Suprapubic skin (tissue), 4 donors: ENCODE data around the gene PAGR1. TPM values are rescaled to one million over a fixed set of nuclear protein-coding genes. Genes with fewer than 3 reads are reported as not detected.

Experiments used
- DNase-seq, 2 donors: peaks; one replicate each; pipeline ENCODE4 v3.0.0-alpha.2; 2019; ENCODE audit warnings: low spot score in 2 of 2
- H3K27ac ChIP-seq: fragments of 200-600 bp; sonication (generic); one replicate; pipeline ENCODE4 v1.5.1; 2019
- H3K27me3 ChIP-seq: fragments of 200-600 bp; sonication (generic); one replicate; pipeline ENCODE4 v1.5.1; 2019
- H3K36me3 ChIP-seq: fragments of 200-600 bp; sonication (generic); one replicate; pipeline ENCODE4 v1.5.1; 2019
- H3K4me1 ChIP-seq: fragments of 200-600 bp; sonication (generic); one replicate; pipeline ENCODE4 v1.5.1; 2019
- H3K4me3 ChIP-seq: fragments of 200-600 bp; sonication (generic); one replicate; pipeline ENCODE4 v1.5.1; 2019; ENCODE audit warnings: mild to moderate bottlenecking
- H3K9me3 ChIP-seq: fragments of 200-600 bp; sonication (generic); one replicate; pipeline ENCODE4 v1.5.1; 2019
- EP300 ChIP-seq: sonication (generic); formaldehyde crosslinking; IDR thresholded peaks from one replicate; pipeline ENCODE4 v1.6.1; 2017; ENCODE audit warnings: antibody characterized with exemption
- POLR2A ChIP-seq, 2 donors: fragments of 450-650 bp; IDR thresholded peaks; one replicate each; pipeline ENCODE4 v1.6.1; 2017; ENCODE audit warnings: antibody characterized with exemption in 2 of 2, mild to moderate bottlenecking in 2 of 2, moderate library complexity in 2 of 2
- POLR2AphosphoS5 ChIP-seq, 3 donors: sonication (generic); formaldehyde crosslinking; IDR thresholded peaks; one replicate each; pipeline ENCODE4 v1.6.1; 2017; ENCODE audit warnings: antibody characterized with exemption in 3 of 3
- WGBS: methylation state at CpG from one replicate; pipeline ENCODE4 v1.1.5; 2018; 5-methylcytosine and 5-hydroxymethylcytosine counted together
- total RNA-seq, 4 donors: library from RNA; depleted of rRNA; stranded (reverse); fragments of >200 nt; gene quantifications; one replicate each; pipeline ENCODE4 v1.1.0, GENCODE V29; 2016
- TF ChIP-seq, protein P1 (sequence below), 2 donors: fragments of 200-600 bp in 1 of 2; fragments of 450-650 bp in 1 of 2; sonication (generic) in 1 of 2; IDR thresholded peaks; one replicate each; pipeline ENCODE4 v1.5.1; 2016 to 2019; ENCODE audit warnings: antibody characterized with exemption in 2 of 2, mild to moderate bottlenecking in 1 of 2, moderate library complexity in 1 of 2

The PAGR1 gene
- total RNA-seq, 4 donors from 2014 or later, result 23.3 to 35.2 (median 23.8) TPM

DNA sequence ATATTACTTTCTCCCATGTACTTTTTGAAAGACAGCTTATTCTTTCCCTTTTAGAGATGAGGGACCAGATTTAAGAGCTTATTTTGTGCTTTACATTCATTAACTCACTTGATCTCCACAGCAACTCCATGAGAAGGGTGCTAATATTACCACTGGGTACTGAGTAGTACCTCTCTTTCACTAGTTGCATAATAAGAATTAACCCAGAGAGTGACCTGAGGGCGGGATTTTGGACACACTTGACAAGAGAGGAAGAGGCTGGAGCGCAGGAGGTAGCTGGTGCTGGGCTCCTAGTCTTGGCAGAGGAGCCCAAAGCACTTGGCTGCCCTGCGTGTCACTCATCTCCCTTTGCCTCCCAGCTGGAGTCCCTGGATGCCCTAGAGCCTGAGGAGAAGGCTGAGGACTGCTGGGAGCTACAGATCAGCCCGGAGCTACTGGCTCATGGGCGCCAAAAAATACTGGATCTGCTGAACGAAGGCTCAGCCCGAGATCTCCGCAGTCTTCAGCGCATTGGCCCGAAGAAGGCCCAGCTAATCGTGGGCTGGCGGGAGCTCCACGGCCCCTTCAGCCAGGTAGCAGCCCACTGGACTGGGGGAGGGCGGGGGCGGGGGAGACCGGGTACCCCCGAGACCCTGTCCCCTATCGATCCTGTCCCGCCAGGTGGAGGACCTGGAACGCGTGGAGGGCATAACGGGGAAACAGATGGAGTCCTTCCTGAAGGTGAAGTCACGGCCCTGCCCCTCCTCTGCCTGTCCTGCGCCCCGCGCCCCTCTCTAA, 11.3 kb upstream of the PAGR1 start:
- no peaks in the 10 kb centered on the region for H3K9me3 ChIP-seq
- H3K27me3 ChIP-seq, result no peaks in the 10 kb centered on the region
- WGBS, result 4% methylated on average over 6 of the region's 26 CpGs
- H3K4me1 ChIP-seq, result peaks cover 39% of the 10 kb centered on the region
- H3K27ac ChIP-seq, result peak overlapping the region; percentile 97
- peaks cover 22% of the 10 kb centered on the region for H3K36me3 ChIP-seq
- peak overlapping the region; percentile 89 for H3K4me3 ChIP-seq
- TF ChIP-seq, protein P1, sequence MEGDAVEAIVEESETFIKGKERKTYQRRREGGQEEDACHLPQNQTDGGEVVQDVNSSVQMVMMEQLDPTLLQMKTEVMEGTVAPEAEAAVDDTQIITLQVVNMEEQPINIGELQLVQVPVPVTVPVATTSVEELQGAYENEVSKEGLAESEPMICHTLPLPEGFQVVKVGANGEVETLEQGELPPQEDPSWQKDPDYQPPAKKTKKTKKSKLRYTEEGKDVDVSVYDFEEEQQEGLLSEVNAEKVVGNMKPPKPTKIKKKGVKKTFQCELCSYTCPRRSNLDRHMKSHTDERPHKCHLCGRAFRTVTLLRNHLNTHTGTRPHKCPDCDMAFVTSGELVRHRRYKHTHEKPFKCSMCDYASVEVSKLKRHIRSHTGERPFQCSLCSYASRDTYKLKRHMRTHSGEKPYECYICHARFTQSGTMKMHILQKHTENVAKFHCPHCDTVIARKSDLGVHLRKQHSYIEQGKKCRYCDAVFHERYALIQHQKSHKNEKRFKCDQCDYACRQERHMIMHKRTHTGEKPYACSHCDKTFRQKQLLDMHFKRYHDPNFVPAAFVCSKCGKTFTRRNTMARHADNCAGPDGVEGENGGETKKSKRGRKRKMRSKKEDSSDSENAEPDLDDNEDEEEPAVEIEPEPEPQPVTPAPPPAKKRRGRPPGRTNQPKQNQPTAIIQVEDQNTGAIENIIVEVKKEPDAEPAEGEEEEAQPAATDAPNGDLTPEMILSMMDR (IDR thresholded peaks at IDR 0.05), result no peak
- TF ChIP-seq POLR2AphosphoS5 (IDR thresholded peaks at IDR 0.05), result no peak
- no peak for TF ChIP-seq EP300
- no peak for TF ChIP-seq POLR2A (IDR thresholded peaks at IDR 0.05)
- peak in 1 of 2 donors; percentile 69 for DNase-seq

DNA sequence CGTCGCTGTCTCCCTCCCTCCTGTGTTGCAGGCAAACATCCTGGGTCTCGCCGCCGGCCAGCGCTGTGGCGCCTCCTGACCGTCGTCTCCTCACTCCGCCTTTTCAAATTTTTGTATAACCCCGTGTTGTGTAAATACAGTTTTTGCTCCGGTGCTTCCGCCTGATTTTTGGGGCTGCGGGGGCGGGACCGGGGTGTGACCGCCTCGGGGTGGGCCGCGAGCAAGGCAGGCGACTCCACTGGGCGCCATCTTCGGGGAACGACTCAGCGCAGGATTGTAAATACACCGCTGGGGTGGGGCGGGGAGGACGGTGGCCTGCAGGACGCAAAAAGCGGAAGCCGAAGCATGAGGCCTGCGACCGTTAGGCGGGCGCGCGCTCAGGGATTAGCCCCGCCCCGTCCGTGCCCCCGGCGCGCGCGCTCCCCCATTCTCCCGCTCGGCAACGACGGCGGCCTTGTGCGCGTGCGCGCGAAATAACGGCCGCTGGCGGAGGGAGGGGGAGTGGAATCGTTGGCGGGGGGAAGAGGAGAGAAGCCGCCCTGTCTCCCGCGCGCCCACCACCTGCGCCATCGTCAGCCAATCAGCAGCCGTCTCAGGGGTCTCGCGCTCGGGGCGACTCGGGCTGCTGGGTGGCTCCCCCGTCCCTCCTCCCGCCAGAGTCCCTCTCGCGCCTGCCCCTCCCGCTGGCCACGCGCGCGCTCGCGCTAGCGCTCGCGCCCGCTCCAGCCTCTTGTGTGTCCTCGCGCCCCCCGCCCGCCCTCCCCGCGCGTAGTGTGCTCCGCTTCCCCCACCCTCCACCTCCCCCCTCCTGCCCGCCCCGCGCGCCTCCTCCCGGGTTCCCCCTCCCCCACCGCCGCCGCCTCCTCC, 10.5 kb upstream of the PAGR1 start:
- peak; percentile 99 for DNase-seq
- Histone ChIP-seq H3K4me1 (peaks cover 47% of the 10 kb centered on the region), H3K4me3 (peak overlapping the region; percentile 89), H3K27me3 (no peaks in the 10 kb centered on the region), H3K9me3 (no peaks in the 10 kb centered on the region), H3K36me3 (peaks cover 21% of the 10 kb centered on the region), H3K27ac (peak overlapping the region; percentile 97)
- peak in 2 of 3 donors; percentile 83 to 98 for TF ChIP-seq POLR2AphosphoS5 (IDR thresholded peaks at IDR 0.05)
- TF ChIP-seq POLR2A (IDR thresholded peaks at IDR 0.05), result peak; percentile 44 to 80
- TF ChIP-seq EP300, result no peak
- TF ChIP-seq, protein P1 (IDR thresholded peaks at IDR 0.05), result no peak
- 1% methylated on average over 24 of the region's 103 CpGs for WGBS

DNA sequence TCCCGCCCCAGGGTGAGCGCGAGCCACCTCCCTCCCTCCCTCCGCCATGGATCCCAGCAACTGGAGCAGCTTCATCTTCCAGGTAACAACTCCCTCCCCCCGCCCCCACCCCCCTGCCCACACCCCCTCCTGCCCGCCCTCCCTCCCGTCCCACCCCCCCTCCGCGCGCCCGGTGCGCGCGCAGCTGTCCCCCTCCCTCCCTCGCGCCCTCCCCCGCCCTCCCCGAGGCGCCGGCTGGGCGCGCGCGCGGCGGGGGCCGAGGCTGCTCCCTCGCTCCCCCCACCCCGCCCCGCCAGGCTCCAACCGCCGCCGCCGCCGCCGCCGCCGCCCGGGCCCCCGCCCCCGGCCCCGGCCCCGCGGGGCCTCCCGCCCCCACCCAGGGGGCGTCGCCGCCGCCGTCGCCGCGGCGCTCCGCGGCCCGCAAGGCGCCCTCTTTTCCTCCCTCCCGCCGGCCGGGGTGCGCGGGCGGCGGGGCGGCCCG, 9.8 kb upstream of the PAGR1 start, which contains the start of gene MAZ:
Gene MAZ, plus strand, starts transcription at position 431 of the 481 bp plus-strand sequence. CDS start 173 bp downstream, outside the sequence.
- Histone ChIP-seq H3K36me3 (peaks cover 14% of the 10 kb centered on the region), H3K4me3 (peak within 1 kb of the TSS; percentile 89), H3K4me1 (peaks cover 54% of the 10 kb centered on the region), H3K9me3 (no peaks in the 10 kb centered on the region), H3K27ac (peak within 1 kb of the TSS; percentile 97), H3K27me3 (no peaks in the 10 kb centered on the region)
- no CpG with 5 or more reads among the region's 67 CpGs for WGBS
- no peak for DNase-seq
- no peak for TF ChIP-seq POLR2AphosphoS5 (IDR thresholded peaks at IDR 0.05)
- TF ChIP-seq, protein P1 (IDR thresholded peaks at IDR 0.05), result no peak
- no peak for TF ChIP-seq EP300
- no peak for TF ChIP-seq POLR2A (IDR thresholded peaks at IDR 0.05)

DNA sequence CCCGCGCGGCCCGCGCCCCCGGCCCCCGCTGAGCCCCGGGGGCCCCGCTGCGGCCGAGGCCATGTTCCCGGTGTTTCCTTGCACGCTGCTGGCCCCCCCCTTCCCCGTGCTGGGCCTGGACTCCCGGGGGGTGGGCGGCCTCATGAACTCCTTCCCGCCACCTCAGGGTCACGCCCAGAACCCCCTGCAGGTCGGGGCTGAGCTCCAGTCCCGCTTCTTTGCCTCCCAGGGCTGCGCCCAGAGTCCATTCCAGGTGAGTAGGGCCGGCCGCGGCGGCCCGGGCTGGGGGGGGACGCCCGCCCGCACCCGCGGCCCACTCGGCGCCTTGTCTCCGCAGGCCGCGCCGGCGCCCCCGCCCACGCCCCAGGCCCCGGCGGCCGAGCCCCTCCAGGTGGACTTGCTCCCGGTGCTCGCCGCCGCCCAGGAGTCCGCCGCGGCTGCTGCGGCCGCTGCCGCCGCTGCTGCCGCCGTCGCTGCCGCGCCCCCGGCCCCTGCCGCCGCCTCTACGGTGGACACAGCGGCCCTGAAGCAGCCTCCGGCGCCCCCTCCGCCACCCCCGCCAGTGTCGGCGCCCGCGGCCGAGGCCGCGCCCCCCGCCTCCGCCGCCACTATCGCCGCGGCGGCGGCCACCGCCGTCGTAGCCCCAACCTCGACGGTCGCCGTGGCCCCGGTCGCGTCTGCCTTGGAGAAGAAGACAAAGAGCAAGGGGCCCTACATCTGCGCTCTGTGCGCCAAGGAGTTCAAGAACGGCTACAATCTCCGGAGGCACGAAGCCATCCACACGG, 9.1 kb upstream of the PAGR1 start:
- Histone ChIP-seq H3K27ac (peak overlapping the region; percentile 93), H3K4me1 (peaks cover 60% of the 10 kb centered on the region), H3K27me3 (no peaks in the 10 kb centered on the region), H3K9me3 (no peaks in the 10 kb centered on the region), H3K4me3 (peak overlapping the region; percentile 89), H3K36me3 (peaks cover 12% of the 10 kb centered on the region)
- 2% methylated on average over 13 of the region's 99 CpGs for WGBS
- peak in 1 of 2 donors; percentile 83 for DNase-seq
- TF ChIP-seq POLR2AphosphoS5 (IDR thresholded peaks at IDR 0.05) (no peak), POLR2A (IDR thresholded peaks at IDR 0.05) (no peak), EP300 (no peak)
- TF ChIP-seq, protein P1 (IDR thresholded peaks at IDR 0.05), result no peak
